Heart left ventricle (tissue), 13 donors: ENCODE data around the gene RPS23.

Experiments
- POLR2A ChIP-seq, 2 donors: fragments of 450-650 bp; IDR thresholded peaks; one replicate each; pipeline ENCODE4 v1.6.1; 2017; ENCODE audit warnings: antibody characterized with exemption in 2 of 2, mild to moderate bottlenecking in 2 of 2, moderate library complexity in 2 of 2
- TF ChIP-seq, protein P1 (sequence below), 12 donors: fragments of 200-600 bp; sonication (generic) in 4 of 12; IDR thresholded peaks; one replicate each; pipeline versions ENCODE4 v1.5.0 to v1.8.0; 2018 to 2022; ENCODE audit warnings: antibody characterized with exemption in 12 of 12, mild to moderate bottlenecking in 5 of 12
- donor health status: ischemic (EF 13 %, LVEDD 7.1; RV severe dilation, severe dysfunction).
- donor health status: DM: no; HTN: yes; CAD: no.
- donor health status: DM: no; HTN: no; CAD: no.
- donor health status: ischemic (EF 25% LVEDD 6.9; RV normal size, moderate dysfunction).
- donor health status: ischemic (EF 25% LVEDD 5.7; RV mildly dilated, moderate dysfunction).
- donor health status: ischemic (EF 35%, LVEDD 5.7; RV mildly dilated, moderate dysfunction).
- donor health status: nonischemic (EF 11% LVEDD 7.7; RV severe dilation, severe dysfunction).
- donor health status: DM: yes; HTN: yes; CAD: no.
- donor health status: PGD.
- donor health status: ischemic (EF 29% LVEDD 5.4; RV normal size, mild dysfunction).
- donor health status: nonischemic (EF 23%, LVEDD 6.1; RV moderate dilation, normal function).

DNA sequence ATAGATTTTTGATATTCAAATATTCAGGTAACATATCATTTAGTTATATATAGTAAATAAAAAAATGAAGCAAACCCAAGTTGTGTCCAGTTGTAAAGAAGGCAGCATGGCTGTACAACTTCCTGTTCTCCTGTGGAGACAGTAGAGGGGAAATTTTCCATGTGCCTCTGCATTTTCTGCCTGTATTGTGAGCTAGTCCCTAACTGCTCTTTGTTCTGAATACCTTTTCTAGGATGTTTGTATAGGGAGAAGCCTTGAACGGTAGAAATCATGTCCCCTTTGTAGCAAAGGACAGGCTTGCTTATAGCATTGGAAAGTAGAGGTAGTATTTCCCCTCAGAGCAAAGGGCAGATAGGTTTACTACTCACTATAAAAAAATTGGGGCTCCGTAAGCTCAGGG lies 13.3 kb upstream of the RPS23 start:
- TF ChIP-seq, protein P1, sequence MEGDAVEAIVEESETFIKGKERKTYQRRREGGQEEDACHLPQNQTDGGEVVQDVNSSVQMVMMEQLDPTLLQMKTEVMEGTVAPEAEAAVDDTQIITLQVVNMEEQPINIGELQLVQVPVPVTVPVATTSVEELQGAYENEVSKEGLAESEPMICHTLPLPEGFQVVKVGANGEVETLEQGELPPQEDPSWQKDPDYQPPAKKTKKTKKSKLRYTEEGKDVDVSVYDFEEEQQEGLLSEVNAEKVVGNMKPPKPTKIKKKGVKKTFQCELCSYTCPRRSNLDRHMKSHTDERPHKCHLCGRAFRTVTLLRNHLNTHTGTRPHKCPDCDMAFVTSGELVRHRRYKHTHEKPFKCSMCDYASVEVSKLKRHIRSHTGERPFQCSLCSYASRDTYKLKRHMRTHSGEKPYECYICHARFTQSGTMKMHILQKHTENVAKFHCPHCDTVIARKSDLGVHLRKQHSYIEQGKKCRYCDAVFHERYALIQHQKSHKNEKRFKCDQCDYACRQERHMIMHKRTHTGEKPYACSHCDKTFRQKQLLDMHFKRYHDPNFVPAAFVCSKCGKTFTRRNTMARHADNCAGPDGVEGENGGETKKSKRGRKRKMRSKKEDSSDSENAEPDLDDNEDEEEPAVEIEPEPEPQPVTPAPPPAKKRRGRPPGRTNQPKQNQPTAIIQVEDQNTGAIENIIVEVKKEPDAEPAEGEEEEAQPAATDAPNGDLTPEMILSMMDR (IDR thresholded peaks at IDR 0.05) = no peak
- no peak for TF ChIP-seq POLR2A (IDR thresholded peaks at IDR 0.05)
